SU-DHL-6 (cell line): ENCODE data around the gene LDLRAD2.

ENCODE experiments used
- EZH2phosphoT487 ChIP-seq: fragments of 200-600 bp; sonication (generic), shearing (Covaris generic); conservative IDR thresholded peaks from 2 replicates; pipeline ENCODE4 v1.6.1; 2018; ENCODE audit warnings: mild to moderate bottlenecking, antibody characterized with exemption, low read length, moderate library complexity, mixed read lengths
- TF ChIP-seq, protein P1 (sequence below): fragments of 200-600 bp; sonication (generic); IDR thresholded peaks from one replicate; pipeline ENCODE4 v1.5.1; 2017; ENCODE audit warnings: antibody characterized with exemption, mild to moderate bottlenecking, low read length, moderate library complexity; ENCODE audit not compliant: insufficient read depth, poor library complexity, severe bottlenecking

DNA sequence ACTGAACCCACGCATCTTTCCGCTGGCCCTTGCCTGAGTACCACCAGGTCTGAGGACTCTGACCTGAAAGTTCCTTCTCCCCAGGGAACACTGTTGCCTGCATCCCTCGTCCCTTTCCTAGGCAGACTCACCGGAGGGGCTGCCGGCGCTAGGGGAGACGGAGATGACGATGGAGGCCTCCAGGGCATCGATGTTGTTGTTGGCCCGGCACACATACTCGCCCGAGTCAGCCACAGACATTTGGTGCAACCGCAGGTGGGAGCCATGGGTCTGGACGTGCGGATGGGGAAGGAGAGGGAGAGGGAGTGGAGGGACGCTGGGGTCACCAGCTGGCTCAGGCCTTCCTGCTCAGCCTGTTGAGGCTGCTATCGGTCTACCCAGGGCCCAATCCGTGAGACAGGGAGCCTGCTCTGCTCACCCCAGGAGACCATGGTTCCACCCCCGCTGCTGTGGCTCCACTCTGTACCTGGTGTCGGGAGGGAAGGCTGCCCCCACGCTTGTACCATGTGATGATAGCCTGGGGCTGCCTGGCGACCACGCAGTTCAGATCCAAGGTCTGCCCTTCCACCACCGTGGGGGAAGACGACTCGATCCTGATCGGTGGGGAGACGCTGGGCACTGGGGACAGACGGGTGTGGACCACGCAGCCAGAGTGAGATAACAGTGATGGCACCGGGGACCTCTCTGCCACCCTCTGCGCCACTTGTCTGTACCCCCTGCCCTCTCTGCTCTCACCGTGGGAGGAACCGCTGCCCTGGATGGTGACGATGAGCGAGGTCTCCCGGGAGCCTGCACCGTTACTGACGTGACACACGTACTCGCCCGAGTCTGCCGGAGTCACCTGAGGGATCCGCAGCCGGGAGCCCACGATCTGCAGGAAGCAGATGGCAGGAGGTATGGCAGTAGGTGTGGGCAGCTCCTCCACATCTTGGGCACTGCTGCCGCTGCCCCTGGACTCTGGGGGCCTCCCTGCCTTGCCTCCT is 35.4 kb downstream of the LDLRAD2 start:
- TF ChIP-seq, protein P1, sequence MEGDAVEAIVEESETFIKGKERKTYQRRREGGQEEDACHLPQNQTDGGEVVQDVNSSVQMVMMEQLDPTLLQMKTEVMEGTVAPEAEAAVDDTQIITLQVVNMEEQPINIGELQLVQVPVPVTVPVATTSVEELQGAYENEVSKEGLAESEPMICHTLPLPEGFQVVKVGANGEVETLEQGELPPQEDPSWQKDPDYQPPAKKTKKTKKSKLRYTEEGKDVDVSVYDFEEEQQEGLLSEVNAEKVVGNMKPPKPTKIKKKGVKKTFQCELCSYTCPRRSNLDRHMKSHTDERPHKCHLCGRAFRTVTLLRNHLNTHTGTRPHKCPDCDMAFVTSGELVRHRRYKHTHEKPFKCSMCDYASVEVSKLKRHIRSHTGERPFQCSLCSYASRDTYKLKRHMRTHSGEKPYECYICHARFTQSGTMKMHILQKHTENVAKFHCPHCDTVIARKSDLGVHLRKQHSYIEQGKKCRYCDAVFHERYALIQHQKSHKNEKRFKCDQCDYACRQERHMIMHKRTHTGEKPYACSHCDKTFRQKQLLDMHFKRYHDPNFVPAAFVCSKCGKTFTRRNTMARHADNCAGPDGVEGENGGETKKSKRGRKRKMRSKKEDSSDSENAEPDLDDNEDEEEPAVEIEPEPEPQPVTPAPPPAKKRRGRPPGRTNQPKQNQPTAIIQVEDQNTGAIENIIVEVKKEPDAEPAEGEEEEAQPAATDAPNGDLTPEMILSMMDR: no peak
- TF ChIP-seq EZH2phosphoT487: no peak
